ENCODE results near the gene PGM5. TPM values are rescaled to one million over a fixed set of nuclear protein-coding genes. Genes with fewer than 3 reads are reported as not detected.

PGM5 gene
- total RNA-seq, 1 experiment from 2014 or later: 0.15 TPM

DNA sequence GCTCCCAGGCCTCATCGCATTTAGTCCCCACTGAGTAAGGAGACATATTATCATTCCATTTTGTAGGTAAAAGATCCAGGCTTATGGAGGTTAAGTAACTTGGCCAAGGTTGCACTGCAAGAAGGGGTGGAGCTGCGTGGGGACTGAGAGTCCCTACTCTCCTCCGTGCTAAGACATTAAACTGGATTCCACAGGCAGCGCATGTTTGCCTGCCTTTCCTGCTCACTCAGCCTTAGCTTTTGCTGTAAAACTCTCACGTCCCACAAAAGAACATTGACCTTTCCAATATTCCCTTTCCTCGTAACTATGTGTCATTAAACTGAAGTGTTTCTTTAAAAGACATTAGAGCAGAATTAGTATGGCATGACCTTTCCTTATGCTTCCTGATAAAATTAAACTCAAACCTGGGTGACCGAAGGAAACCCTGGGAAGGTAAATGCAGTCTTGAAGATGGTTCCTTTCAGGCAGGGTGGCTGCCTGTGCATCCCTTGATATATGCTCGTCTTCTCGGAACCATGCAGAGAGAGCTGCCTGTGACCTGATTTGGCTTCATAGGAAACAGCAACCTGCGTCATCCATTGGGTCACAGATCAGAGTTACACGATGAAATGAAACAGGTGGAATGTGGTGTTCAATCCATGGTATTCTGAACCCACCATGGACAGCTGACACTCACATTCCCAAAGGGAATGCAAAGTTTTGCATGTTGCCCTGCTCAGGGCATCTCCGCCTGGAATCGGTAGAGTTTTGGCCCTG lies 98.3 kb downstream of the PGM5 start:
- Histone ChIP-seq H2AFZ (ENCODE audit: low read depth, low read length, poor library complexity, severe bottlenecking) (no peak overlapping the region), H3K4me3 (replicated peaks in 1 of 2; ENCODE audit: low read depth in 1 of 2, low read length in 2 of 2) (no peak overlapping the region), H3K9me3 (ENCODE audit: control insufficient read depth in 1 of 2, insufficient read depth in 1 of 2, low read depth in 1 of 2, low read length in 2 of 2) (no peaks in the 10 kb centered on the region), H3K4me1 (ENCODE audit: control insufficient read depth in 1 of 2, insufficient read depth in 2 of 2, low read length in 2 of 2) (no peaks in the 10 kb centered on the region), H4K20me1 (ENCODE audit: insufficient read depth) (no peaks in the 10 kb centered on the region), H3K79me2 (ENCODE audit: insufficient read depth, low read length) (no peaks in the 10 kb centered on the region), H3K9ac (ENCODE audit: low read length) (no peak overlapping the region), H3K9me2 (ENCODE audit: insufficient read depth) (no peaks in the 10 kb centered on the region), H3K27me3 (ENCODE audit: insufficient read depth, low read length) (peaks cover 41% of the 10 kb centered on the region), H3K4me2 (ENCODE audit: low read length) (no peak overlapping the region), H3K27ac (ENCODE audit: low read depth, low read length) (no peak overlapping the region), H3K36me3 (ENCODE audit: control insufficient read depth in 1 of 2, insufficient read depth in 2 of 2, low read length in 2 of 2) (no peaks in the 10 kb centered on the region)
- RAD21 ChIA-PET (ENCODE audit: low non-redundant PET in 1 of 2, low total read pairs in 2 of 2, uncharacterized antibody in 2 of 2, unreplicated experiment in 2 of 2): no interaction called here
- intact Hi-C loops (cut with micrococcal nuclease): loop anchor here (5.0 kb wide), 1 partner anchor 37 kb away; no protein-coding TSS in a partner anchor
- no peak for TF ChIP-seq POLR2AphosphoS5 (IDR thresholded peaks at IDR 0.05; ENCODE audit: low read depth, low read length)
- TF ChIP-seq SP1 (IDR thresholded peaks at IDR 0.05; ENCODE audit: low read depth): no peak
- no peak for TF ChIP-seq POLR2A (IDR thresholded peaks at IDR 0.05; ENCODE audit: borderline replicate concordance, extremely low read depth, insufficient read depth, insufficient read length)
- TF ChIP-seq EGR1 (IDR thresholded peaks at IDR 0.05; ENCODE audit: low read depth): no peak
- no peak for TF ChIP-seq CEBPB (IDR thresholded peaks at IDR 0.05; ENCODE audit: low read depth)
- no peak for TF ChIP-seq ZNF274 (IDR thresholded peaks at IDR 0.05; ENCODE audit: low read depth, low read length)
- no peak for TF ChIP-seq EZH2phosphoT487 (IDR thresholded peaks at IDR 0.05; ENCODE audit: borderline replicate concordance)
- no TSS peak for BruUV-seq (replicated peaks)
- CTCF ChIA-PET: no interaction called here
- POLR2A ChIA-PET: no interaction called here
- no peak for ATAC-seq
- no peak for DNase-seq (ENCODE audit: low read depth, low spot score)

DNA sequence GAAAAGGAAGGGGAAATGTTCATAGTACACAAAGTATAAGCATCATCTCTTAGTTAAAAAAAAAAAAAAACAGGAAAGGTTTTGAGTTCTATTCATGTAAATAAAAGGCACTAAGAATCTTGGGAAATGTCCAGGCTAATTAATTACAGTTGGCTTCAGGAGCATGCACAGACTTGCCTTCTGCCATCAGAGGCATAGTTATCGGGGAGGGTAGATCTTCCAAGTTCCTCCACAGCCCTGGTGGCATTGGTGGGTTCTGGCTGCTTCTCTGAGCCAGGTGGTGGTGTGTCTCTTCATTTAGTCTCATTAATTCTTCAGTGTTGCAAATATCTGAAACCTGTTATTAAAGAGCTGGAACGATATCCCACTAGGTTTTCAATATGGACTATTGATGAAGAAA lies 99.0 kb downstream of the PGM5 start:
- Histone ChIP-seq H3K9me3 (ENCODE audit: control insufficient read depth in 1 of 2, insufficient read depth in 1 of 2, low read depth in 1 of 2, low read length in 2 of 2) (no peaks in the 10 kb centered on the region), H3K4me2 (ENCODE audit: low read length) (no peak overlapping the region), H3K4me1 (ENCODE audit: control insufficient read depth in 1 of 2, insufficient read depth in 2 of 2, low read length in 2 of 2) (no peaks in the 10 kb centered on the region), H3K9me2 (ENCODE audit: insufficient read depth) (no peaks in the 10 kb centered on the region), H3K27ac (ENCODE audit: low read depth, low read length) (no peak overlapping the region), H3K9ac (ENCODE audit: low read length) (no peak overlapping the region), H4K20me1 (ENCODE audit: insufficient read depth) (no peaks in the 10 kb centered on the region), H3K4me3 (replicated peaks in 1 of 2; ENCODE audit: low read depth in 1 of 2, low read length in 2 of 2) (no peak overlapping the region), H2AFZ (ENCODE audit: low read depth, low read length, poor library complexity, severe bottlenecking) (no peak overlapping the region), H3K79me2 (ENCODE audit: insufficient read depth, low read length) (no peaks in the 10 kb centered on the region), H3K36me3 (ENCODE audit: control insufficient read depth in 1 of 2, insufficient read depth in 2 of 2, low read length in 2 of 2) (no peaks in the 10 kb centered on the region), H3K27me3 (ENCODE audit: insufficient read depth, low read length) (peaks cover 35% of the 10 kb centered on the region)
- BruUV-seq (replicated peaks): no TSS peak
- POLR2A ChIA-PET: no interaction called here
- RAD21 ChIA-PET (ENCODE audit: low non-redundant PET in 1 of 2, low total read pairs in 2 of 2, uncharacterized antibody in 2 of 2, unreplicated experiment in 2 of 2): no interaction called here
- CTCF ChIA-PET: no interaction called here
- DNase-seq (ENCODE audit: low read depth, low spot score) (no peak), ATAC-seq (no peak)
- TF ChIP-seq ATF3 (IDR thresholded peaks at IDR 0.05) (no peak), SP1 (IDR thresholded peaks at IDR 0.05; ENCODE audit: low read depth) (no peak), ELF1 (IDR thresholded peaks at IDR 0.05; ENCODE audit: borderline replicate concordance, low read depth) (no peak), ZFX (IDR thresholded peaks at IDR 0.05) (no peak), EZH2phosphoT487 (IDR thresholded peaks at IDR 0.05; ENCODE audit: borderline replicate concordance) (no peak), EGR1 (IDR thresholded peaks at IDR 0.05; ENCODE audit: low read depth) (no peak), POLR2AphosphoS5 (IDR thresholded peaks at IDR 0.05; ENCODE audit: low read depth, low read length) (no peak), ZBTB33 (IDR thresholded peaks at IDR 0.05; ENCODE audit: extremely low read depth, insufficient replicate concordance, low read length) (no peak)
- intact Hi-C loops (cut with micrococcal nuclease): no loop called here
